GM15510 (cell line): ENCODE results near the gene ARMC6.

Experiments used
- POLR2A ChIP-seq: IDR thresholded peaks from 3 replicates; pipeline ENCODE4 v1.6.1; 2011; ENCODE audit warnings: borderline replicate concordance; ENCODE audit not compliant: insufficient read length; ENCODE audit errors: extremely low read depth

The ARMC6 gene

DNA sequence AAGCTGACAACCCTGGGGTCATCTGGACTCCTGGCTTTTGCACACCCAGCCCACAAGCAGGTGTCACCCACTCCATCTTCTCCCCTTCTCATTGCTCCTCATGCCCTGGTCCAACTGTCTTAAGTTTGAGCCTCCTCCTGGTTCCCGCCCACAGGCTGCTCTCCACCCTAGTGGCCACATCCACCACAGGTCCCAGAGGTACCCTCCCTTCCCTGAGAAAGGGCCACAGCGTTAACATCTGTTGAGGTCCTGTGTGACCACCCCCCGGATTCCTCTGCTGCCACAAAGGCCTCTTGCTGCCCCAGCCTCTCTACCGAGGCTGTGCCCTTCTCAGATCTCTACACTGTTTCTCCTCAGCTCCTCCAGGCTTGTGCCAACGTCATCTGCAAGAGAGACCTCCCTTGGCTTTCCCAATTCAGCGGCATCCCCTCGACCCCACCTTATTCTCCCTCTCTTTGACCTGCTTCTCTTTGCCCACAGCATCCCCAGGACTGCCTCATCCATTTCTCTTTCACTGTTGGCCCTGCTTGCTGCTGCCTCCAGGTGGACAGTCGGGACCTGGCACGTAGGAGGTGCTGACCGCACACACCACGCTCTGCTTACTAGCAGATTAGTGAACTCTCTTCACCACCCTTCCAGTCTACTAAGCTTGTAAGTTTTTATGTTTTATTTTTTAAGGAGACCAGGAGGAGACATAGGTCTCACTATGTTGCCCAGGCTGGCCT lies 33.3 kb upstream of the ARMC6 start:
- TF ChIP-seq POLR2A, result no peak

DNA sequence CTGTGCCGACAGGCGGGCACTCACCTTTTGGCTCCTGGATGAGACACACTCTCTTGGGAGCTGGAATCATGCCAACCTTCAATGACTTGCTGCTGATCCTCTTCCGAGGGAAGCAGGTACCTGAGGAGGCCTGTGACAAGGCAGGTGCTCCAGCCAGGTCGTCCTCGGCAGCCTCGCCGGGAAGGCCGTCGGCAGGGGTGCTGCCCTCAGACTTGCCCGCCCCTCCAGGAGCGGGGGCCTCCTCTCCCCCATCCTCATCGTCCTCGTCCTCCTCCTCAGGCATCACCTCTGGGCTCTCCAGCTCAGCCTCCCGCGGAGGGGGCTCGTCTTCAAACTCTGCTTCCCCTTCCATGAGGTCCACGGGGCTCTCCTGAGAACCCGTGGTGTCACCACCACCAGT lies 29.3 kb upstream of the ARMC6 start:
- no peak for TF ChIP-seq POLR2A

DNA sequence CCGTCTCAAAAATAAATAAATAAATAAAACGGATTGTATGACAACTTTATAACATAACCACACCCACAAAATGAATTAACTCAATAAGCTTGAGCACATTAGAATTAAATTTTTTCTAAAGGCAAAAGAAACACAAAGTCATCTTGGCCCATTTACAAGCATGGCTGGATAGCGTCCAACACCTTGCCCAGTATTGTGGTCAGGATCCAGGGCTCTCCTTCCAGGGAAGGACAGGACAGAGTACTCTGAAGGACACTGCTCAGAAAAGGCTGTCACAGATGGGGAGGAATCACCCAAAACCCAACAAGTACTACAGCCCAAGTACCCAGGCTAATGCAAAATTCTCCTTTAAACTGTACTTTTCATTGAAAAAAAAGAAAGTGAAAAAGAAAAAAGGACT lies 27.2 kb upstream of the ARMC6 start:
- no peak for TF ChIP-seq POLR2A

DNA sequence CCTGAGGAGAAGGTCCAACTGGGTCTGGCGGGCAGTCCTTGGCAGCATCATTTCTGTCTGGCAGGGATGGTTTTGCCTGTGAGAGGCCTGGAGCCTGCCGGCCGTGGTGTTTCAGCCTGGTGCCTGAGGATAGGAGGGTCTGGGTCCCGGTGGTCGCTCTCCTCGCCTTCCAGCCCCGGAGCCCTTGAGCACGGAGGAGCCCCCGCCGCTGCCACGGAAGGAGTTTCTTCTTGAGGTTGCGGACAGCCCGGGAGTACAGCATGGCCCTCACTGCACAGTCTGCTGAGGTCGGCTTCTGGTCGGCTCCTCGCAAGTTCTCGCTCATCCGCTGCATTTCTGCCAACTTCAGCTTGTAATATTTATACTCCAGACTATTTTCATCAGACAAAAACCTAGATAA lies 23.5 kb upstream of the ARMC6 start:
- no peak for TF ChIP-seq POLR2A

DNA sequence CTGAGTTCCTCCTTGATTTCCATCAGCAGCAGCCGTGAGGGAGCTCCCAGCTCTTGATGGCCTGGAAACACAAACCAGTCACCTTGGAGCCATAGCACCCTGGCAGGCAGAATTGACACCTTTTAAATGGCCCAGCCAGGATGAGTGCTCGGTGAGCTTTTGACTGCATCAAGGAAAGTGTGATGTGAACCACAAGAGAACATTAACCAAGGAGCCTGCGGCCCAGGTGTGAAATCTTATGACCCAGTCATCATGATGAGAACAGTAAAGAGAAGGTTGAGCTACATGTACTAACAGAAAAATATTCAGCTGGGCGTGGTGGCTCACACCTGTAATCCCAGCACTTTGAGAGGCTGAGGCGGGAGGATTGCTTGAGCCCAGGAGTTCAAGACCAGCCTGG lies 22.9 kb upstream of the ARMC6 start:
- no peak for TF ChIP-seq POLR2A

DNA sequence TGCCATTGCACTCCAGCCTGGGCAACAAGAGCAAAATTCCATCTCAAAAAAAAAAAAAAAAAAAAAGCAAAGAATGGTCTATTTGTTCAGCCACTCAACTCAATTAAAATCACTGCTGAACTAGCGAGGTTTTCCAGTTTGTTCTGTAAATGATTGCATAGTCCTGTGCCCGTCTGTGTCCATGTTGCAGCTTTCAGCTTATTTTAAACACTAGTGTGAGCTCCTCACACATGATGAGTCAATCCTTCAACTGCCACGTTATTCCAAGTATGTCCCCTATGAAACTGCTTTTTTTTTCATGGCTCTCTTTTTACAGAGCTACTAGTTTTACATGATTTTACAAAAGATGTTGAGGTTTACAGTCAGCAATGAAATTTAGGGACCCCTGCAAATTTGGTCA lies 12.3 kb upstream of the ARMC6 start:
- TF ChIP-seq POLR2A, result no peak

DNA sequence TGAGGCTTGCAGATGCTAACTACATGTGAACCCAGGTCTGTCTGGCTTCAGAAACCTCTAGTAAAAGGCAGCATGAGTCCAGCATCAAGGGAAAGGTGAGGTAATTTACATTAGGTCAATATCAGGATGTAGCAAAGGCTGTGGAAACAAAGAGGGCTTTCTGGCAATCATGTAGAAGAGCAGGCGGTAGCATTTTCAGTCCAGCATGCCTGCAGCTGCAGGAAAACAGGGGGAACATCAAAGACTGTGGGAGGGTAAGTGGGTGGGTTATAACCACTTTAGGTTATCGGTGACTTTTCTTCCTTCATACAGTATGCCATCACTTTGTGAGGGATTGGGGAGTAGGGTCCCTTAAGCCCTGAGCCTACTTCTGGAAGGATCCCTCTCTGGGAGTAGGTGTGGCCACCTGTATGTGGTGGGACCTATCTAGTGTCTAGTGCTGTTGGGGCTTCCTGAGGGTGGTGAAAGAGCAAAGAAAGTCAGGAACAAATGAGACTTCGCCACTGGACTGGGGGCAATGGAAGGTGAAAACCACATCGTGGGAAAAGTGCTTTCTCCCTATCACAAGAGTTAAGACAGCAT lies 10.9 kb upstream of the ARMC6 start:
- no peak for TF ChIP-seq POLR2A

DNA sequence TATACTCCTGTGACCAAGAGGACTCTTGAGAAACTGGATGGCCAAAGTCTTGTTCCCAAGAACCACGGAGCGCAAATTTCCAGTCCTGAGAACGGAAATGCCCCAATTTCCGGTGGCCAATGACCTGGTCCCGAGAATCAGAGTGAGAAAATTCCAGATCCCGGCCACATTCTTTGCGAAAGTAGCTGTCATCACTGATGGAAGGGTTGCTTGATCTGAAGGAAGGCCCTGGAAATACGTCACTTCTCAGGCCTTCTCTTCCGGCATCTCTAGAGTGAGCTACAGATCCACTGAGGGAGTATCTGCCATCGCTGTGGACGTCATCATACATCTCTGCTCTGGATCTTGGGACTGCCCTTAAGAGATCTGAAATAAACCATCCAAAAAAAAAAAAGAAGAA lies 7.5 kb upstream of the ARMC6 start:
- no peak for TF ChIP-seq POLR2A

DNA sequence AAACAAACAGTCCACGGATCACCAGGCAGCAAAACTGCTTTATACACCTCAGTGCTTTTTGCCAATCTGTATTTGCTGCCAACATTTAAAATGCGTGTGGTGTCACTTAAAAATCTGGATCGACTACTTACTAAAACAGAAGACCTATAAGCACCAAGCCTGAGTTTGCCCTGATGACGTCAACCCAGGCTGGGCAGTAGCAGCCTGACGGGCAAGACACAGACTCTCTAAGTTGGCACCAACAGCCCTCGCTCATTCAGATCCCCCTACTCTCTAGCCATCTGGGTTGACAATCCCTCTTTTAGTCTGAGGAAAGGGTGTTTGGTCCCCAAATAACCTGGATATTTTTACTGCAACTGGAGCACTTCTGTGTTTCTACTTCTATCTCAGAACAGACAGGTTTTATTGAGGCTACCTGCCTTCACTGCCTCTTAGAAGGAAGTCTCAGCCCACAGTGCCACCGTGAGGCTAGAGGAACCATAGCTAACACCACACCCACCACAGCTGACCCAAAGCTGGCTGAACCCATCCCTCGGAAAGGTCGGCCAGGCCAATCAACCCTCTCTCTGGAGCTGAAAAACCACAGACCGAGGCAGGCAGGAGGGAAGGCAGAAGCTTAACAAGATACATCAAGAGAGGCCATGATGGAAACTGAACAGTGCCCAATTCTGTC lies 7.0 kb upstream of the ARMC6 start:
- no peak for TF ChIP-seq POLR2A

DNA sequence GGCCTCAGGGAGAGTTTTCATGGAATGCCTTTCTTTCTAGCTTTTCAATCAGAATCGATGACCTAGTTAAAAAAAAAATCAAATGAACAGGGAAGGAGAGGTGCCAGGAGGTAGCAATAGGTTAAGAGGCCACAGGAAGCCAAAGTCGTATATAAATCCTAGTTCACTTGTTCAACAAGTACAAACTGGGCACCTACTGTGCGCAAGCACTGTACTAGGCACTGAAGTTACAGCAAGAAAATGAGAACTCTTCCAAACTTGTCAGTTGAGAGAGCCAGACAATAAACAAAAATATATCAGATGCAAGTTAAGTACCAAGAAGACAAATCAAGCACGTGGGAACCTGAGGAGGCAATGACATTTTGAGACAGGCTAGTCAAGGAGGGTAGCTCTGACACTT lies 6.2 kb upstream of the ARMC6 start:
- no peak for TF ChIP-seq POLR2A

DNA sequence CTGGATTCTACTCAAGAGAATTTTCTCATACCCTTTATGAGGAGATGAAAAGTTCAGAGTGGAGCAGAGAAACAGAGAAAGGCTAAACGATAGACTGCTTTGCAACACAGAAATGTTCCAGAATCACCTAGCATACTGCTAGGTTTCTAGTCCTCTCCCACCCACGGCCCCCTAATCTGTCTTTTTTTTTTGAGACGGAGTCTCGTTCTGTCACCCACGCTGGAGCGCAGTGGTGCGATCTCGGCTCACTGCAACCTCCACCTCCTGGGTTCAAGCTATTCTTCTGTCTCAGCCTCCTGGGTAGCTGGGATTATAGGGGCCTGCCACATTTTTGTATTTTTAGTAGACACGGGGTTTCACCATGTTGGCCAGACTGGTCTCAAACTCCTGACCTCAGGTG lies 4.9 kb upstream of the ARMC6 start:
- no peak for TF ChIP-seq POLR2A

DNA sequence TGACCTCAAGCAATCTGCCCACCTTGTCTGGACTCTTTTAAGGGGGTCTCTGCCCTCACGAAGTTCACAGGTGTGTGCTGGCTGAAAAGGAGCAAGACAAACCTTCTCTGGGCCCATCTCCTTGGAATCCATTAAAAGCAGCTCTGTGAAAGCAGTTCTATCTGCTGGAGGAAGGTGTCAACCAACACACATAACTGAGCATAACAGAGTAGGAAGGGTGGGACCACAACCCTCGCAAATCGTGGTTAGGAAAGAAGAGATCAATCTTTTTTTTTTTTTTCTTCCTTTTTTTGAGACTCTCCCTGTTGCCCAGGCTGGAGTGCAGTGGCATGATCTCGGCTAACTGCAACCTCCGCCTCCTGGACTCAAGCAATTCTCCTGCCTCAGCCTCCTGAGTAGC lies 1.5 kb upstream of the ARMC6 start:
- TF ChIP-seq POLR2A, result no peak

DNA sequence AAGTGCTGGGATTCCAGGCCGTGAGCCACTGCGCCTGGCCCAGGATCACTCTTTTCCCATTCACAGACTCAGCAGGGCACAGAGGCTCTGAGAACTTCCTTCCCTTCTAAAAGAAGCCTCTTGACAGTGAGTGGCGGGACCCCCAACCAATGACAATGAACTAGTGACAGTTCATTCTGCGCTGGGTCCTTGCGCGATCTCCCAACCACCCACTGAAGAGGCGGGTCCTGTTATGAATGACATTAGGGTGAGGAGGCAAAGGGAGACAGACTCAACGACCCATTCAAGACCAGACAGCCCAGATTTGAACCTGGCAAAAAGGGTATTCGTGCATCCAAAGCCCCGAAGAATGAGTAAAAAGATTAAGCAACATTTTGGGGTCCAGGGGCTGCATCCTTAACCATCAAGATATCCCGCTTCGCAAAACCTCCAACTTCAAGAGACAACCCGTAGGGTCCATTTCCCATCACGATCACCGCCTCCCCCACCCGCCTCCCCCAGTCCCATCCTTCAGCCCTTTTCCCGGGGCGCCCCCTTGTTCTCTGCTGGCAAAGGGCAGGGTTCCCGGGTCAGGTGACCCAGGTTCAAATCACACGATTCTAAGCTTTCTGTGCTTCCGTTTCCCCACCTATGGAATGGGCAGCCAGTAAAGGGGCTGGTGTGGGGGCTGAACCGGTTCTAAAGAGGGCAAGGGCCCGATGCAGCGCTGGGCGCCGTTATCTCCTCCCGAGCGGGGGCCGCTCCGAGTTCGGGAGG lies 805 bp upstream of the ARMC6 start:
- no peak for TF ChIP-seq POLR2A

DNA sequence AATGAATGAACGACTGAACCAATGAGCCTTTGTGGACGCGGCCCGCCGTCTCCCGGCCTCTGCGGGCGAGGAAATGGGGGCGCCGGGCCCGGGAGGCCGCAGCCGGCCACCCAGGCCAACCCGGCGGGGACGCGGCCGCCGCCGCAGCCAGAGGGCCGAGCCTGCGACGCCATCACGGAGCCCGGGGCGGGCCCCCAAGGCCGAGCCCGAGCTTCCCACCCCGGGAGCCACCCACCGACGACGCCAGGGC lies 302 bp upstream of the ARMC6 start:
- no peak for TF ChIP-seq POLR2A

DNA sequence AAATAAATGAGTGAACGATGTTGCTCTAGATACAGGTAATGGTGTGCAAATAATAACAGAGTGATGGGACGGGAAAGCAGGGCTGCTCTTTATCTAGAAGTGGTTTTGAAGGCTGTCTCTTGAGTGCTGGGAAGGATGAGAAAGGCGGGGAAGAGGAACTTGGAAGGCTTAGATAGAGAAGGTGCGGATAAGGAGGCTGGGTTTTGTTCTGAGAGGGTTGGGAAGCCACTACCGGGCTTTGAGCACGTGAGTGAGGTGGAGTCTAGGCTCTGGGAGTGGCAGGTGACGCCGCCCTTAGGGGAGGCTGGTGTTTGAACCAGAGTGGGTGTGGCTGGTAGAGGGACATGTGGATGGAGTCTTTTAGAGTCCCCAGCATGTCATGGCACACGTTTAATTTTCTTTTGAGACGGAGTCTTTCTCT lies 811 bp downstream of the ARMC6 start:
- TF ChIP-seq POLR2A, result no peak

DNA sequence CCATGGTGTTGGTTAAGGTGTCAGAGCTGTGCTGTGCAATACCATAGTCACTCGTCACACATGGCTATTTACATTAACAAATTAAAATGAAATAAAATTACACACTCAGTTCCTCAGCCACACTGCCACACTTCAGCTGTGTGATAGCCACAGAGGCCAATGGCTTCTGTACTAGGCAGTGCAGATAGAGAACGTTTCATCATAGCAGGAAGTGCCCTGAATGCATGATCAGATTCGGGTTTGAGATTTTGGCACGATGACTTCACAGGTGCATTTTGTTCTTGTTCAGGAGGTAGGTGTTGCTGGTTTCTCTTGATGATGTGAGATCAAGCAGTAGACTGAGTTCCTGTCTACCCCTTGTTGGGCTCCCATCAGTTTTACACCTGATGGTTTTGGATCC lies 6.5 kb downstream of the ARMC6 start:
- TF ChIP-seq POLR2A, result no peak
